ENCODE measurements around the gene AHRR.

Gene AHRR

DNA sequence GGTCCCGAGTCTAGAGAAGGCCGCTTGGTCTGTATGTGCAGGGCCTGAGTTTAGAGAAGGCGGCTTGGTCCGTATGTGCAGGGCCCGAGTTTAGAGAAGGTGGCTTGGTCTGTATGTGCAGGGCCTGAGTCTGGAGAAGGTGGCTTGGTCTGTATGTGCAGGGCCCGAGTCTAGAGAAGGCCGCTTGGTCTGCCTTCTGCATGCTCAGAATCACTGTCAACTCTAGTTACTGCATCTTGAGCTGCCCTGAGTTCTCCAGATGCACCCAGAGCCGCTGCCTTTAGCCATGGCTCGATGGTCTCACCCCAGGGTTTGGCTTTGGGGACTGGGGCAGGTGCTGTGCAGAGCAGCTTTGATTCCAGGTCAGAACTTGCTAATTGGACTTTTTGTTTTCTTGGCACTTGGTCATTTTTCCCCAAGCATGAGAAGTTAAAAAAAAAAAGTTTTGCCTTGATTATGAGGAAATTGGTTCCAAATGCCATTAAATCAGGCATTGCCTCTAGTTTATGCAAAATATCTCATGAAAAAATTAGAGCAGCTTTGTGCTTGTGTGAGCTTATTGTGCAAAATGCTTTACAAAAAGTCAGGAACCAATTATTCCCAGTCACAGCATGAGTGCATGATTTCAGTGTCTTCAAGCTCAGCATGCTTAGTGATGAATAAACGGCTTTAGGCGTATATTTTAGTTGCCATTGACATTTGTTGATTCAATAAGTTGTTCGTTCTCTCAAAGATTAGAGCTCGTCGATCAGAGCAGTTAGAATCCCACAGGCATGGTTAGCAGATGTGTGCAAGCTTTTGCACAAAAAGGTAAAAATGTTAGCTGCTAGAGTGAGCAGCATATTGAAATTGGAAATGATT lies 96.0 kb downstream of the AHRR start:
- no peak for DNase-seq

DNA sequence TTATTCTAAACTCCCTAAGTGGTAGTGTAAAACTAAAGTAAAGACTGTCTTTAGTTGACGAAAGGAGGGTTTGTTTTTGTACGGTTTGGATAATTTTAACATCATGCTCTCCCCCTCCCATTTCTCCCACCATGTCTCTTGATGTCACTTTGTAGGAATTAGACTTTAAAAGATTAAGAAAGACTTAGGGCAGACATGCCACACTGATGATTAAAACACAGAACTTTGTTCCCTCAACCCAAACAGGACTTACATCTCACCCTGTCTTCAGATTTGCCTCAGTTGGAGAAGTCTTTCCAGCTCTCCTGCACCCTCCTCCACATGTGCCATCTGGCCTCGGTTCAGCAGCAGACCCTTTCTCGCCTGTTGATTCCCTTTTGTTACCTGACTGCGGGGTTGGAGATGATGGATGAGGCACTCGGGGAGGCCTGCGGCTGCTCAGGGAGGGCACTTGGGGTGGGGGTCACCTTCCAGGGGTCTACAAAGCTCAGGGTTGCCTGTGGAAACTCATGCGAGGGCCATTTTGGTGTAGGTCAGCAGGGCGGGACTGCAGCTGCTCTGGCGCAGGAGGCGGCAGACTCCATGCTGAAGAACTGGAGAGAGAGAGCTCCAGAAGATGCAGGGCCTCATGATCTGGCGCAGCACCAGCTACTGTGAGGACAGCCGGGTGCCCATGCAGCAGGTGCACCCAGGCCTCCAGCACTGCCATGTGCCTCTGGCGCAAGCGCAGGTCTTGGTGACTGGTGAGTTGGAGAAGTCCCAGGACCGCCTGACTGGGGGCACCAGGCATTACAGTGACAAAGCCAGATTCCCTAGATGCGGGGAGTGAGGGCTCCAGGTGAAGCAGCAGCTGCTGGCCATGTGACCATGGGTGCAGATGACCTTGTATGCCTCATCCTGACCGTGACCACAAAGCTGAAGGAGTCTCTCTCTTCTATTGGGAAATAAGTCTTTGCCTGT lies 96.9 kb downstream of the AHRR start:
- DNase-seq = no peak

DNA sequence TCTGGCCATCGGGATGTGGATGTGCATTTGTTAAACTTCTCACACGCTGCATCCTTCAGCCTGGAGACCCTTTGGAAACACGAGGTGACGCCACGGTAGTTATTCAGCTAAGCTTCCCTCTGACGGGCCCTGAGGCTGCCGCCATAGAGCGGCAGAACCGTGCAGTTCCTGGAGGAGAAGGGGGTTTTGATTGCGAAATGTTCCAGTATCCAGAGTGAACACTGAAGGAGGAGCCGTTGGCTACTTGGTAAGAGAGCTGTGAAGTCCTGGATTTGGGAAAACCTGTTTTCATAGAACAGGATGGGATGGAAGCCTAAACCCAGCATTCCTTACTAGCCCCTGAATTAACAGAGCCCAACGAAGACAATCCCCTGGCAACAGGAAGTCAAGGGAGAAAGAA lies 98.5 kb downstream of the AHRR start:
- no peak for DNase-seq

DNA sequence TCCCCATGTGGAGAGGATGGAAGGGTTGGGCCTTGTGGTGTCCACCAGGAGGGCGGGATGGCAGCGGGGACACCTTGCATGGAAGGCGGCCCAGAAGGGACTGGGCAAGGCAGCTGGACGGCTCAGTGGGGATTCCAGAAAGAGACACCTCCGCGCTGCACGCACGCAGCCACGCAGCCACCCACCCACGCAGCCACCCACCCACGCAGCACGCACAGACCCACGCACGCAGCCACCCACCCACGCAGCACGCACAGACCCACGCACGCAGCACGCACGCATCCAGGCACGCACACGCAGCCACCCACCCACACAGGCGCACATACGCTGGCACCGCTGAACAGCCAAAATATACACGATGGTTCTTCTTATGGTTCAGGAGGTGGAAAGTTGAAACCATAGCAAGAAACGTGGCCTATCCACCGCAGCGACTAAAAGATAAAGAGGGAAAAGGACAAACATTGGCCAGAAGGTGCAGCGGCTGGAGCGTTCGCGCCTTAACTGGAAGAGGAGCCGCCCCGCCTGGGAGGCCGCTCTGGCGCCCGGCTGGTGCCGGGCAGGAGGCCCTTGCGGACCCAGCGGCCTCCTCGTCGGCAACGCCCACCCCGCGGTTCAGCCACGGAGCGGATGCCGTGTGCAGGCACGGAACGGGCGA lies 99.2 kb downstream of the AHRR start:
- DNase-seq = no peak

DNA sequence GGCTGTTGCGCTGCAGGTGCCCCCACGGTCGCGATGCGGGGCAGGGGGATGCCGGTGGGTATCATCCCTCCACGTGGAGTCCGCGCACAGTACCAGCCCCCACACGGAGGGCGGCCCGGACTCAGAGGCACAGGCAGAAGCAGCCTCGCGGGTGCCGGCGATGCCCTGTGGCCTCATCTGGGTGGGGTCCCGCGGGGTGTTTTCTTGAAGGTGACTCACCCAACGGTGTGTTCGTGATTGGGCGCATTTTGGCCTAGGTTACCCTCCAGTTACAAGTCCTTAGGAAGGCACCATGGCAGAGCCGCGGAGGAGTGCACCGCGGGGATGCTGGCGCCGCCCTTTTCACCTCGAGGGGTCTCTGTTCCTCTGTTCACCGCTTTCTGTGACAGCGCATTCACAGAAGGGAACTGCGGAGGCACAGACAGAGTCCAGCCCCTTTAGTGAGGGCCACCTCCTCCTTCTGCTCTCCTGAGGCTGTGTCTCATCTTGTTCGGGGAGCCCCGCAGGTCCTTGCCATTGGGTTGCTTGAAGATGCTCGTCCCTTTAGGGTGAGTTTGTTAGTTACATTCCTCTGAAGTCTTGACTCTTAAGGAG lies 99.9 kb downstream of the AHRR start:
- DNase-seq = no peak

DNA sequence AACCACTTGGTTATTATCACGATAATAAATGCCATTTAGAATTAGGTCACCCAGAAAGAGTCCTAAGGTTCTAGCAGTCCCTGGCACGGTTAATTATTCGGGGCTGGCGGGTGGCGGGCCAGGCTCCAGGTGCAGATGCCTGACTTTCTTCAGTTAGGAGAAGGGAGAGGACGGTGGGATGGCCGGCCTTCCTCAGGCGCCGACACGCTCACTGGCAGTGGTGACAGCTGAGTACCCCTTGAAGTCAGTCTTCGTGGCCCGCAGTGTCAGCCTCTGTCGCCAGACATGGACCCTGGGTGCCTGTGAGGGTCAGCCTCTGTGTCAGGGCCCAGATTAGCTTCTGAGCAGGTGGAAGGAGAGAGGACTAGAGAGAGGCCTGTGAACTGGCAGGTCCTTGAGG lies 100.4 kb downstream of the AHRR start:
- DNase-seq = no peak

DNA sequence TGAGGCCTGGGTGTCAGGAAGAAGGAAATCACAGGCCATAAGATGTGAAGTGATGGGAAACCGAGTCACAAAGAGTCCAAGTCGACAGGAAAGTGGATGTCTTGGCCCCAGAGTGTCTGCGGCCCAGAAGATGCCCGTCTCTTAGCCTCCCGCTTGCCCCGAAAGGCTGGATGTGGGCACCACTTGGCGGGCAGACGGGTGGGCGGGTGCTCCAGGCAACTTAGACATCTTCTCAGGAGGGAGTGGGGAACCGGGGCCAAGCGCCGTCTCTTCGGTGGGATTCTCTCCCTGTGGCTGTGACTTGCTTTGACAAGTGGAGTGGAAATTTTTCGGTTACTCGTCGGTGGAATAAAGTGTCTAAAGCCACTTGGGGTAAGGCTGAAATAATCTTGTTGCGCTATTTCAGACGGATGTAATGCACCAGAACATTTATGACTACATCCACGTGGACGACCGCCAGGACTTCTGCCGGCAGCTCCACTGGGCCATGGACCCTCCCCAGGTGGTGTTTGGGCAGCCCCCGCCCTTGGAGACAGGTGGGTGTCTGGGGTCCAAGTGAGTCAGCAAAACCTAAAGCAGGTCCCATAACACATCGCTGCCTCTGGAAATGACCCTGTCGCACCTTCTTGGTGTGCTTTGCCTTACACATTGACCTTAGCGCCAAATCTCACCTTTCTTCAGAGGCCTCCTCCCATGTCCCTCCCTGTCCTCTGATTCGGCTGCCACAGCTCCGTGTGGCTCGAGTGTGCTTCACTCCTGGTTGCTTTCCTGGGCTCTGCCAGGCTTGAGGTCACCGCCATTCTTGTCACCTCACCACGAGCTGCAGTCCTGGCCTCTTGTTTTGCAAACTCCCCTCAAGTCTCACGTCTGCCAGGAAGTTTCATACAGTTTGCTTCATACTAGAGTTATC lies 101.1 kb downstream of the AHRR start:
- DNase-seq = no peak

DNA sequence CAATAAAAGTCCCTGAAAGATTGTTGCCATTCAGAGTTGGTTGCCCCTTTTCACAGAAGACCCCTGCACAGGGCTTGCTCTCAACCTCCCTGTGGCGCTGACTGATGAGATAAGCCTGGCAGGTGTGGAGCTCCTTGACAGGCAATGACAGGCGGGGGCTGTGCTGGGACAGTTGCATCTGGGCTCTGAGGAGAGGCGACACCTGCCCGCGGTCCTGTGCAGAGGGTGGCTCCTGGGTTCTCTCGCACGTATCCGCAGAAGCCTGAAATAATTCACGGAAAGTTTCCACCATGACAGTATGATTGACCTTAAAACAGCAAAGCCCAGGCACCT lies 101.7 kb downstream of the AHRR start:
- DNase-seq = no peak

DNA sequence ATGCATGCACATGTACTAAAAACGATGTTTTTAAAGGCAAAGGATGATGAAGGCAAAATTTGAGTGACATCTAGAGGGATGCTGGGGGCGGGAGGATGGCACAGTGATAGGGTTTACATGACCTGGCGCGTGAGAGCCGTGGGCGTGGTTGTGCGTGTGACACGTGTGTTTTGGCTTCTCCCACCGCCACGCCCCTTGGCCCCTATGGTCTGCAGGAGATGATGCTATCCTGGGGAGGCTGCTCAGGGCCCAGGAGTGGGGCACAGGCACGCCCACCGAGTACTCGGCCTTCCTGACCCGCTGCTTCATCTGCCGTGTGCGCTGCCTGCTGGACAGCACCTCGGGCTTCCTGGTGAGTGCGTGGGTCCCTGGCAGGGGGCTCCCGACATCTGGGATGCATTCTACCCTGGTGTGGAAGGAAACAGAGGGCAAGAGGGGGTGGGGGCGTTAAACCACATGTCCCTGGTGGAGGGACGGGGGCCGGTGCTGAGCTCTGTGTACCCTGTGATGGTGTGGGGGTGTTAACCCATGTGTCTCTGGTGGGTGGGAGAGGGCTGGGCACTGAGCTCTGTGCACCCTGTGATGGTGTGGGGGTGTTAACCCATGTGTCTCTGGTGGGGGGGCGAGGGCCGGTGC lies 102.2 kb downstream of the AHRR start:
- no peak for DNase-seq

DNA sequence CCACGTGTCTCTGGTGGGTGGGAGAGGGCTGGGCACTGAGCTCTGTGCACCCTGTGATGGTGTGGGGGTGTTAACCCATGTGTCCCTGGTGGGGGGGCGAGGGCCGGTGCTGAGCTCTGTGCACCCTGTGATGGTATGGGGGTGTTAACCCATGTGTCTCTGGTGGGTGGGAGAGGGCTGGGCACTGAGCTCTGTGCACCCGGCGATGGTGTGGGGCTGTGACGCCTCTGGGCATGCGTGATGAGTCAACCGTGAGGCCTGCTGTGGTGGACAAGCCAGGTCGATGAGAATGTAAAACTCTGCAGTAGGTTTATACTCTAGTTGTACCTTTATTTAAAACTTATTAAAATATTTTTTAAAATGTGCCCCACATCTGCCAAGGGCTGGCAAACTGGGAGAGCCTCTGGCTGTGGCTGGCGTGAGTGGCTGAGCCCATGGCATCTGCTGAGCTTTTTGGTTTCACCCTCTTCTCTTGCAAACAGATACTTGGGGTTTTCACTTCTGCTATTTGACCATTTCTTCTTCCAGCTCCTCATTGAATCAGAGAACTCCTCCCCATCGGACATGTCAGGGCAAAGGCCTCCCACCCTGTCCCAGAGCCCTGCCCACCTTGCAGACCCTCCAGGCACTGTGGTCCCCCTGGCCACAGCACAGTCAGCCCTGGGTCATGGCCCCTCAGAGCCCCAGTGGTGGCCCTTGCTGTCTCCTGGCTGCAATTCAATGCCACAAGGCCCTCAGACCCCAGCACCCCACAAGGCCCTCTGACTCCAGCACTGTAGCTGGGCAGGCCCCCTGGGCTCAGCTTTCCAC lies 103.0 kb downstream of the AHRR start:
- no peak for DNase-seq

DNA sequence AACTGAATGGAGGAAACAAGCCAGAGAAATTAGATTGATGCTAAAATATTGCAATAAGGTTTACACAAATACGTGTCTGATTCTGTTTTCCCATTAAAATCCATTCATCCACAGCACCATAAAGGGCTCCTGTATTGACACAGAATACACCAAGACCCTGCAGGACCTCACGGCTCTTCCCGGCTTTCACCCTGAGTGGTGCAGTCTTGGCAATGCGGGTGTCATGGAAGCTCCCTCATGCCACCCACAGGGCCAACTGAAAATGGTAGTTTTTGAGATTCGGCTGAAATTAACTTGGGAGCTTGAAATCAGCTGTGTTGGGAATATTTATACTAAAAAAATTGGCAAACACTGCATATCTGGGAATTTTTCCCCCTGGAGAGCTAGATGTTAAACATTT lies 104.2 kb downstream of the AHRR start:
- no peak for DNase-seq

DNA sequence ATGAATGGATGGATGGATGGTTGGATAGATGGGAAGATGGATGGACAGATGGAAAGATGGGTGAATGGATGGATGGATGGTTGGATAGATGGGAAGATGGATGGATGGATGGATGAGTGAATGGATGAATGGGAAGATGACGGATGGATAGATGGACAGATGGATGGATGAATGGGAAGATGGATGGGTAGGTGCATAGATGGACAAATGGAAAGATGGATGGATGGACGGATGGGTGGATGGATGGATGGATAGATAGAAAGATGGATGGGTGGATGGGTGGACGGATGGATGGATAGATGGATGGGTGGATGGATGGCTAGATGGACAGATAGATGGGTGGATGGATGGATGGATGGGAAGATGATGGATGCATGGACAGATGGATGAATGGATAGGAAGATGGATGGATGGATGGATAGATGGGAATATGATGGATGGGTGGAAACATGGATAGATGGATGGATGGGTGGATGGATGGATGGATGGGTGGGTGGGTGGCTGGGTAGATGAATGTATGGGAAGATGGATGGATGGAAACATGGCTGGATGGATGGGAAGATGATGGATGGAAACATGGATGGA lies 105.0 kb downstream of the AHRR start:
- DNase-seq = no peak

DNA sequence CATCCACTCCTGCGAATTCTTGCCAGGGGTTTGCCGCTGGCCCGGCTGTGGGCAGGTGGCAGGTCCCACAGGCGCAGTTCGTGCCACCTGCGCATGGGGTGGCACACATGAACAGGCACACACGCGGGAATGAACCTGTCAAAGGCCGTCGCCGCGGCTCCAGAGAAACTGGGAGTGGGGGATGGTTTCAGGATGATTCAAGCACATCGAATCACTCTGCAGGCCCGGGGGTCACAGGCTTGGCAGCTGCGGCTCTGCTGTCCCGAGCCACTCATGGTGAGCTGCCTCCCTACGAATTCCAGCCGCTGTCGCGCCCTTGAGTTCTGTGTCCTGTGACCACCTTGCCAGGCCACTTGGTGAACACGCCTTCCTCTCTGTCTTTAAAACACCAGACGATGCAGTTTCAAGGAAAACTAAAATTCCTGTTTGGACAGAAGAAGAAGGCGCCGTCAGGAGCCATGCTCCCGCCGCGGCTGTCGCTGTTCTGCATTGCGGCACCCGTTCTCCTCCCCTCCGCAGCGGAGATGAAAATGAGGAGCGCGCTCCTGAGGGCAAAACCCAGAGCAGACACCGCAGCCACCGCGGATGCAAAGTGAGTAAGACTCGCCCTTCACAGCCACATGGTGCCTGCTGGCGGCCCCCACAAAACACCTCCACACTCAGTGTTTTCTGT lies 106.0 kb downstream of the AHRR start:
- no peak for DNase-seq

DNA sequence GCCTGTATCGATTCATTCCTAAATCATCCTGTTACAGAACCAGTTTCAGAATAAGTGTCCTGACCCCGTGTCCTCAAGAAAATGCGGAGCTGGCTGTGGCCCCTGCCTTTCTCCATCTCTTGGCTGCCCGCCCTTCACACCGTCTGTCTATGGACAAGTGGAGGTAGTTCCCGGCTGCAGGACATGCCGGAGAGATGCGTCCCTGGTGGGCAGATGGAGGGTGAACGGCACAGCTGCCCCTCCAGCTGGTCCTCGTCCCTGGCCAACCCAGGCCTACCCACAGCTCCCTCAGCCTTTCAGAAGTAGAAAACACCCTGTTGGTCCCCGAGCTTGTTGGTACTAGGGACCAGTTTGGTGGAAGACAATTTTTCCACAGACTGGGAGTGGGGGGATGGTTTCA lies 106.7 kb downstream of the AHRR start:
- no peak for DNase-seq

DNA sequence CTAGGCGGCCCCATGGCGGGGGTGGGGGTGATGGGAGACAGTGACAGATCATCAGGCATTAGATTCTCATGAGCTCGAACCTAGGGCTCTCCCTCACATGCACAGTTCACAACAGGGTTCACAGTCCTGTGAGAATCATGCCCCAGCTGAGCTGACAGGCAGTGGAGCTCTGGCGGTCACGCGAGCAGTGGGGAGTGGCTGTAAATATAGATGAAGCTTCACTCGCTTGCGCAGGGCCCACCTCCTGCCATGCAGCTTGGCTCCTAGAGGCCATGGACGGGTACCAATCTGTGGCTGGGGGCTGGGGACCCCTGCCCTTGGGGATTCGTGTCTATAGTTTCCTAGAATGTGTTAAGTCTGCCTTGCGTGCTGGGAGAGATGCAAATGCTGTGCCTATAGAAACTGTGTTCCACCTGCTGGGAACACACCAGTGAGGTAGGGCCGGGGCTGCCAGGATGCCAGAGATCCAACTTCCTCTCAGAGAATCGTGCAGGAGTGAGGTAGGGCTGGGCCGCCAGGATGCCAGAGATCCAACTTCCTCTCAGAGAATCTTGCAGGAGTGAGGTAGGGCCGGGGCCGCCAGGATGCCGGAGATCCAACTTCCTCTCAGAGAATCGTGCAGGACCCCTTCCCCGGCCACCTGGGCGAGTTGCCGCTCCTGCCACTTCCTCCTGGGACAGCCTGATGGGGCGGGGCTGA lies 107.4 kb downstream of the AHRR start:
- no peak for DNase-seq

DNA sequence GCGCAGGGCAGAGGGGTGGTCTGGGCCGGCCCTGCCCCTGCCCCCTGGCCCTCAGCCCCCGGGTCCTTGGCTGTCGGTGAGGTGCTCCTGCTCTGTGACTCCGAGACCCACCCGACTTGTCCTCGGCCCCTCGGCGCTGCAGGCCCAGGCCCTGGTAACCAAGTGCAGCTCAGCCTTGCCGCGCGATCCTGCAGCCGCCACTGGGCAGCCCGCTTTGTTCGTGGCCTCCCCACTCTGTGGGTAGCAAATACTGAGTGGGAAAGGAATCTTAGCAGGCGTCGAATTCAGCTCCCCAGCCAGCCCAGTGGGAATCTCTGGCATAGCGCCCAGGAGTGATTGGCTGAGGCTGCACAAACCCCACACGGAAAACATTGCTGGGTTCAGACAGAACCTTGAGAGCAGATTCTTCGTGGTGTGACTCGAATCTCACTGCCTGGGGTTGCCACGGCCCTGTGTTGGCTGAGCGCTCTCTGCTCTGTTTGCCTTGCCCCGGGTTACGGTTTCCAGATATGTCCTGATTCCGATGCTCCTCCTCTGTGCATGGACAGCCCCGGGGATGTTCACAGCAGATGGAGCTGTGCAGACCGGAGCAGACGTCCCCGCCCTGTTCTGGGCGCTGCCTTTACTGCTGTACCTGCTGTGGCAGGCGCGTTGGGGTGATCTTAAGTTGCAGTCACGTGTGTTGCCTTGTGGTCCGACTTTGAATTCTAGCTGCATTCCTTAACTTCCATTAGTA lies 108.1 kb downstream of the AHRR start:
- DNase-seq = no peak

DNA sequence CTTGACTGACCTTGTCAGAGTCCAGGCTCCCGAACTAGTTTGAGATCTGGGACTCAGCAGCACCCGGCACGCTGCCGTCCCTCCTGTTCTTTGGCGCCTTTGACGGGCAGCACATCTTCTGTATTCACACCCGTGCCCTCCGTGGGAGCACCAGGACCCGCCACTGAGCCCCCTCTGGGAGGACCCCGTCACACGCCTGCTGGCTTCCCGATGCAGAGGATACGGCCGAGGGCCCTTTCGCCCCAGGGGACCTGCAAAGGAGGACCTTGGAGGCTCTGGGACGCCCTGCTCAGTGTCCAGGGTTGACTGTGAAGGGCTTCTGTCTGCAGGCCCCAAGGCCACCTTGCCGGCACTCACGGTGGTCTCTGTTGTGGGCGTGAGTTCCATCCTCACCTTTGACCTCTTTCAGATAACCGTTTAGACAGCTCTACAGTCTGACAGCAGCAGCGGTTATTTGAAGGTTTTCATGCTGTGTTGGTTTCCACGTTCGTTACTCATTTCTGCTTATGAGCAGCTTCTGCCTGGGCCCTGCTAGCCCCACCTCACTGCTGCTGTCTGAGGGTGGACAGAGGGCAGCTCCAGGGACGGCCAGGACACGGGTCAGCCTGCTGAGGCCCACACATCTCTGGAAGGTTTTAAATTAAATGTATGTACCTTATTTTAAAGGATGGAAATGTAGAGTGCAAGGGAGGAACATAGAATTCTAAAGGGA lies 108.9 kb downstream of the AHRR start:
- DNase-seq = no peak
